Measurements from ENCODE around the gene SFT2D2.

- TF ChIP-seq POLR2A (IDR thresholded peaks at IDR 0.05) = no peak
- no peak for TF ChIP-seq CTCF (IDR thresholded peaks at IDR 0.05)
These were observed 9.2 kb downstream of the SFT2D2 start for GRCh38 chr1:168234846-168235547.
